Retinal pigment epithelial cell (primary cell): ENCODE results near the gene GLCE.
A peak's percentile ranks its signal among the peaks of the same experiment; 100 is the strongest.

ENCODE experiments used
- DNase-seq: peaks from one replicate; pipeline ENCODE4 v3.0.0-alpha.2; 2010; ENCODE audit warnings: low read depth
- H3K4me3 ChIP-seq: 2 replicates; pipeline ENCODE4 v1.5.1; 2011; ENCODE audit warnings: mild to moderate bottlenecking, low read length, control low read depth, moderate library complexity
- CTCF ChIP-seq: conservative IDR thresholded peaks from 2 replicates; pipeline ENCODE4 v1.5.1; 2011; ENCODE audit warnings: low read depth, low read length, control low read depth, inconsistent platforms

GLCE gene

GRCh38 chr15:69308949-69309348, 148.5 kb downstream of the GLCE start:
- no peak for TF ChIP-seq CTCF
- DNase-seq: no peak

GRCh38 chr15:69311319-69311721, 150.9 kb downstream of the GLCE start:
- no peak for DNase-seq
- TF ChIP-seq CTCF: no peak
- H3K4me3 ChIP-seq: no peak overlapping the region

More at GRCh38 chr15:69308949-69309348, 148.5 kb downstream of the GLCE start:
- H3K4me3 ChIP-seq: no peak overlapping the region

GRCh38 chr15:69313432-69314000, 153.1 kb downstream of the GLCE start:
- no peak for TF ChIP-seq CTCF
- no peak for DNase-seq

GRCh38 chr15:69314131-69314530, 153.7 kb downstream of the GLCE start:
- no peak overlapping the region for H3K4me3 ChIP-seq
- DNase-seq: no peak
- no peak for TF ChIP-seq CTCF

More at GRCh38 chr15:69313432-69314000, 153.1 kb downstream of the GLCE start:
- no peak overlapping the region for H3K4me3 ChIP-seq

GRCh38 chr15:69314736-69315135, 154.3 kb downstream of the GLCE start:
- TF ChIP-seq CTCF: no peak
- no peak for DNase-seq
- no peak overlapping the region for H3K4me3 ChIP-seq

GRCh38 chr15:69315402-69316110, 155.1 kb downstream of the GLCE start:
- DNase-seq: no peak
- H3K4me3 ChIP-seq: no peak overlapping the region
- no peak for TF ChIP-seq CTCF

- peak; percentile 64 for DNase-seq
- no peak overlapping the region for H3K4me3 ChIP-seq
- TF ChIP-seq CTCF: no peak
These were observed 155.9 kb downstream of the GLCE start for GRCh38 chr15:69316291-69316690.
